Peyer's patch (tissue), 4 donors: Measurements from ENCODE around the gene ZNF827. TPM values are rescaled to one million over a fixed set of nuclear protein-coding genes. Genes with fewer than 3 reads are reported as not detected.
A peak's percentile ranks its signal among the peaks of the same experiment; 100 is the strongest.

Experiments
- DNase-seq, 3 donors: peaks; one replicate each; pipeline ENCODE4 v3.0.0-alpha.2; 2017 to 2019
- H3K27ac ChIP-seq, 4 donors: fragments of 200-600 bp; sonication (generic); one replicate each; pipeline ENCODE4 v1.5.1; 2016 to 2019
- H3K27me3 ChIP-seq, 2 donors: fragments of 200-600 bp; sonication (generic); one replicate each; pipeline ENCODE4 v1.5.1; 2019
- H3K36me3 ChIP-seq, 3 donors: fragments of 200-600 bp; sonication (generic); one replicate each; pipeline ENCODE4 v1.5.1; 2016 to 2019
- H3K4me1 ChIP-seq, 4 donors: fragments of 200-600 bp; sonication (generic); one replicate each; pipeline ENCODE4 v1.5.1; 2016 to 2019
- H3K4me3 ChIP-seq, 4 donors: fragments of 200-600 bp; sonication (generic); 1 replicate in 3 of 4; 2 replicates in 1 of 4; pipeline ENCODE4 v1.5.1; 2016 to 2019; ENCODE audit warnings: mild to moderate bottlenecking in 1 of 4
- H3K9me3 ChIP-seq, 4 donors: fragments of 200-600 bp; sonication (generic); one replicate each; pipeline ENCODE4 v1.5.1; 2016 to 2019; ENCODE audit warnings: mild to moderate bottlenecking in 1 of 4
- POLR2A ChIP-seq, 2 donors: fragments of 450-650 bp; IDR thresholded peaks; one replicate each; pipeline ENCODE4 v1.5.1; 2017; ENCODE audit warnings: antibody characterized with exemption in 2 of 2, mild to moderate bottlenecking in 2 of 2, moderate library complexity in 2 of 2
- total RNA-seq, 4 donors: library from RNA; depleted of rRNA; stranded (reverse); fragments of >200 nt; gene quantifications; one replicate each; pipeline ENCODE4 v1.1.0, GENCODE V29; 2016
- TF ChIP-seq, protein P1 (sequence below), 6 experiments: fragments of 450-650 bp in 4 of 6; fragments of 200-600 bp in 2 of 6; sonication (generic) in 1 of 6; IDR thresholded peaks; one replicate each; pipeline ENCODE4 v1.5.1; 2017 to 2019; ENCODE audit warnings: antibody characterized with exemption in 6 of 6, mild to moderate bottlenecking in 3 of 6, moderate library complexity in 1 of 6

The ZNF827 gene
- total RNA-seq, 4 donors from 2014 or later, result 46.3 to 206 (median 60.5) TPM

- H3K9me3 ChIP-seq, result no peaks in the 10 kb centered on the region
- H3K4me3 ChIP-seq, result no peak overlapping the region
- no peaks in the 10 kb centered on the region for H3K4me1 ChIP-seq
- peak in 1 of 3 donors; percentile 59 for DNase-seq
- no peaks in the 10 kb centered on the region for H3K27me3 ChIP-seq
- no peak overlapping the region for H3K27ac ChIP-seq
- TF ChIP-seq, protein P1, sequence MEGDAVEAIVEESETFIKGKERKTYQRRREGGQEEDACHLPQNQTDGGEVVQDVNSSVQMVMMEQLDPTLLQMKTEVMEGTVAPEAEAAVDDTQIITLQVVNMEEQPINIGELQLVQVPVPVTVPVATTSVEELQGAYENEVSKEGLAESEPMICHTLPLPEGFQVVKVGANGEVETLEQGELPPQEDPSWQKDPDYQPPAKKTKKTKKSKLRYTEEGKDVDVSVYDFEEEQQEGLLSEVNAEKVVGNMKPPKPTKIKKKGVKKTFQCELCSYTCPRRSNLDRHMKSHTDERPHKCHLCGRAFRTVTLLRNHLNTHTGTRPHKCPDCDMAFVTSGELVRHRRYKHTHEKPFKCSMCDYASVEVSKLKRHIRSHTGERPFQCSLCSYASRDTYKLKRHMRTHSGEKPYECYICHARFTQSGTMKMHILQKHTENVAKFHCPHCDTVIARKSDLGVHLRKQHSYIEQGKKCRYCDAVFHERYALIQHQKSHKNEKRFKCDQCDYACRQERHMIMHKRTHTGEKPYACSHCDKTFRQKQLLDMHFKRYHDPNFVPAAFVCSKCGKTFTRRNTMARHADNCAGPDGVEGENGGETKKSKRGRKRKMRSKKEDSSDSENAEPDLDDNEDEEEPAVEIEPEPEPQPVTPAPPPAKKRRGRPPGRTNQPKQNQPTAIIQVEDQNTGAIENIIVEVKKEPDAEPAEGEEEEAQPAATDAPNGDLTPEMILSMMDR (IDR thresholded peaks at IDR 0.05), result no peak
- TF ChIP-seq POLR2A (IDR thresholded peaks at IDR 0.05), result no peak
- H3K36me3 ChIP-seq, result peaks cover 0 to 9% (median 0%) of the 10 kb centered on the region in 3 donors
These were observed 108.8 kb downstream of the ZNF827 start for GRCh38 chr4:145829629-145830395.

- Histone ChIP-seq H3K36me3 (peaks cover 0 to 9% (median 0%) of the 10 kb centered on the region in 3 donors), H3K4me1 (no peaks in the 10 kb centered on the region), H3K4me3 (no peak overlapping the region), H3K9me3 (no peaks in the 10 kb centered on the region), H3K27me3 (no peaks in the 10 kb centered on the region), H3K27ac (no peak overlapping the region)
- TF ChIP-seq, protein P1 (IDR thresholded peaks at IDR 0.05), result no peak
- TF ChIP-seq POLR2A (IDR thresholded peaks at IDR 0.05), result no peak
- no peak for DNase-seq
These were observed 109.7 kb downstream of the ZNF827 start for GRCh38 chr4:145828802-145829485.

GRCh38 chr4:145827885-145828284 lies 110.7 kb downstream of the ZNF827 start:
- TF ChIP-seq, protein P1 (IDR thresholded peaks at IDR 0.05), result no peak
- no peak for TF ChIP-seq POLR2A (IDR thresholded peaks at IDR 0.05)
- no peak for DNase-seq
- H3K4me3 ChIP-seq, result no peak overlapping the region
- no peak overlapping the region for H3K27ac ChIP-seq
- no peaks in the 10 kb centered on the region for H3K4me1 ChIP-seq
- H3K9me3 ChIP-seq, result no peaks in the 10 kb centered on the region
- peaks cover 0 to 15% (median 0%) of the 10 kb centered on the region in 3 donors for H3K36me3 ChIP-seq
- no peaks in the 10 kb centered on the region for H3K27me3 ChIP-seq

- TF ChIP-seq, protein P1 (IDR thresholded peaks at IDR 0.05), result no peak
- no peak for TF ChIP-seq POLR2A (IDR thresholded peaks at IDR 0.05)
- Histone ChIP-seq H3K27me3 (no peaks in the 10 kb centered on the region), H3K36me3 (peaks cover 0 to 17% (median 0%) of the 10 kb centered on the region in 3 donors), H3K27ac (no peak overlapping the region), H3K4me1 (no peaks in the 10 kb centered on the region), H3K9me3 (no peaks in the 10 kb centered on the region), H3K4me3 (no peak overlapping the region)
- DNase-seq, result no peak
These were observed 113.4 kb downstream of the ZNF827 start for GRCh38 chr4:145825255-145825654.

DNA sequence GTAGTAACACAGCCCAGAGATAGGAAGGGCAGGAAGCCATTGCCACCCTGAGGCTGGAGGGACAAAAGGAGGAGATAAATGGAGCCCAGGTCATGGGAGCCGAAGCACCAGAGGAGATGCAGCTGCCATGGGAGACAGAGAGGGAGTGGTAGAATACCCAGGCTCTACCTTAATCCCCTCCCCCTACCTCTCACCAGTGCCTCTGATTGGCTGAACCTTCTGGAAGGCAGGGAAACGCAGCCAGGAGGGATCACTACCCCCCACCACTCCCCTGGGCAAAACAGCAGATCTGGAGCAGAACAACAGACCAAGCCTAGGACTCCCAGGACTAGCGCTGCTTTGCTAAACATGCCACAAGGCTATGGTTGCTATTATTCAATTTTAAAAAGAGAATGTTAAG lies 114.2 kb downstream of the ZNF827 start:
- H3K27ac ChIP-seq, result no peak overlapping the region
- DNase-seq, result no peak

More for the DNA sequence above, 114.2 kb downstream of the ZNF827 start:
- Histone ChIP-seq H3K27me3 (no peaks in the 10 kb centered on the region), H3K36me3 (peaks cover 0 to 17% (median 0%) of the 10 kb centered on the region in 3 donors), H3K9me3 (no peaks in the 10 kb centered on the region), H3K4me1 (no peaks in the 10 kb centered on the region), H3K4me3 (no peak overlapping the region)
- TF ChIP-seq, protein P1 (IDR thresholded peaks at IDR 0.05), result no peak
- TF ChIP-seq POLR2A (IDR thresholded peaks at IDR 0.05), result no peak
